A549 (cell line): ENCODE measurements around the gene TNS3. TPM values are rescaled to one million over a fixed set of nuclear protein-coding genes. Genes with fewer than 3 reads are reported as not detected.

Experiments
- ATAC-seq, 2 experiments: fragments of 200-7000 bp in 1 of 2; fragments of >200 bp in 1 of 2; cut with Nextera tagmentation in 1 of 2; cut with Tn5 transposase in 1 of 2; 3 replicates each; pipeline versions ENCODE4 v1.8.0 to v1.9.1; 2018 to 2020; ENCODE audit warnings: mild to moderate bottlenecking in 1 of 2, moderate library complexity in 1 of 2
- CTCF ChIA-PET: fragments of 300-600 bp; sonication (Branson Sonifier 250); formaldehyde crosslinking; extraction: SDS; loops from one replicate; lab custom pipeline; 2021; ENCODE audit warnings: antibody characterized with exemption, inconsistent platforms; lab: Yijun Ruan, JAX
- POLR2A ChIA-PET: fragments of 350-600 bp; formaldehyde crosslinking; extraction: SDS; loops from one replicate; lab custom pipeline; 2021; ENCODE audit warnings: antibody characterized with exemption, inconsistent platforms; lab: Yijun Ruan, JAX
- DNase-seq, 2 experiments: peaks; one replicate each; pipeline versions ENCODE4 v3.0.0 to v3.0.0-alpha.2; 2011 to 2016; ENCODE audit warnings: low read depth in 1 of 2, low spot score in 1 of 2
- FAIRE-seq: peaks from 2 replicates; lab custom pipeline; 2011; peaks lifted over from hg19 to GRCh38; lab: Jason Lieb, UNC
- H3K27ac ChIP-seq, 2 experiments: fragments of >200 bp; sonication (Bioruptor Twin); formaldehyde crosslinking; 3 replicates each; pipeline ENCODE4 v1.5.1; 2016 to 2017
- H3K4me1 ChIP-seq: fragments of >200 bp; sonication (Bioruptor Twin); formaldehyde crosslinking; 3 replicates; pipeline ENCODE4 v1.6.1; 2016
- H3K4me2 ChIP-seq: fragments of >200 bp; sonication (Bioruptor Twin); formaldehyde crosslinking; 3 replicates; pipeline ENCODE4 v1.6.1; 2016
- H3K4me3 ChIP-seq: fragments of >200 bp; sonication (Bioruptor Twin); formaldehyde crosslinking; 3 replicates; pipeline ENCODE4 v1.5.1; 2016
- H3K9me3 ChIP-seq: fragments of >200 bp; sonication (Bioruptor Twin); formaldehyde crosslinking; 3 replicates; pipeline ENCODE4 v1.6.1; 2016
- BHLHE40 ChIP-seq: IDR thresholded peaks from 2 replicates; pipeline ENCODE4 v1.6.1; 2012; ENCODE audit warnings: low read depth, low read length, inconsistent platforms
- CBX2 ChIP-seq: fragments of 200-600 bp; sonication (generic); IDR thresholded peaks from 2 replicates; pipeline ENCODE4 v1.6.1; 2016; ENCODE audit warnings: low read depth, mild to moderate bottlenecking, borderline replicate concordance
- EHMT2 ChIP-seq: fragments of 200-600 bp; sonication (generic); IDR thresholded peaks from 2 replicates; pipeline ENCODE4 v1.6.1; 2016; ENCODE audit warnings: antibody characterized with exemption, low read depth, mild to moderate bottlenecking, moderate library complexity
- EP300 ChIP-seq, 2 experiments: fragments of >200 bp; sonication (Bioruptor Twin); formaldehyde crosslinking; IDR thresholded peaks; 2 replicates in 1 of 2; 3 replicates in 1 of 2; pipeline ENCODE4 v1.6.1; 2016 to 2017
- ESRRA ChIP-seq: fragments of 150-350 bp; IDR thresholded peaks from 2 replicates; pipeline ENCODE4 v1.6.1; 2014; ENCODE audit warnings: mild to moderate bottlenecking, low read length, borderline replicate concordance
- FOSB ChIP-seq: fragments of 250-450 bp; sonication (Bioruptor Pico); IDR thresholded peaks from 2 replicates; pipeline ENCODE4 v1.5.0; 2020; ENCODE audit warnings: mild to moderate bottlenecking, moderate library complexity
- HEYL ChIP-seq: fragments of 250-450 bp; sonication (Bioruptor Pico); IDR thresholded peaks from 2 replicates; pipeline ENCODE4 v1.8.0; 2021; ENCODE audit warnings: mild to moderate bottlenecking, moderate library complexity
- HOXB5 ChIP-seq: fragments of 250-450 bp; sonication (Bioruptor Pico); IDR thresholded peaks from 2 replicates; pipeline ENCODE4 v1.5.0; 2020; ENCODE audit warnings: mild to moderate bottlenecking, moderate library complexity
- JUN ChIP-seq, 2 experiments: fragments of >200 bp; sonication (Bioruptor Twin); formaldehyde crosslinking; IDR thresholded peaks; 2 replicates in 1 of 2; 3 replicates in 1 of 2; pipeline ENCODE4 v1.6.1; 2016 to 2017
- MAZ ChIP-seq: fragments of 150-350 bp; IDR thresholded peaks from 2 replicates; pipeline ENCODE4 v1.6.1; 2014; ENCODE audit warnings: antibody characterized with exemption, low read depth, low read length, borderline replicate concordance
- NR3C1 ChIP-seq: fragments of >200 bp; sonication (Bioruptor Twin); formaldehyde crosslinking; IDR thresholded peaks from 3 replicates; pipeline ENCODE4 v1.6.1; 2017
- RAD21 ChIP-seq, 2 experiments: fragments of >200 bp in 1 of 2; sonication (Bioruptor Twin) in 1 of 2; formaldehyde crosslinking in 1 of 2; IDR thresholded peaks in 1 of 2; conservative IDR thresholded peaks in 1 of 2; 2 replicates in 1 of 2; 3 replicates in 1 of 2; pipeline ENCODE4 v1.6.1; 2012 to 2018; ENCODE audit warnings: inconsistent platforms in 1 of 2
- RARB ChIP-seq: fragments of 250-450 bp; sonication (Bioruptor Pico); IDR thresholded peaks from 2 replicates; pipeline ENCODE4 v1.8.0; 2021; ENCODE audit warnings: mild to moderate bottlenecking, moderate library complexity
- RCOR1 ChIP-seq: fragments of 150-350 bp; IDR thresholded peaks from 2 replicates; pipeline ENCODE4 v1.6.1; 2014; ENCODE audit warnings: antibody characterized with exemption, low read length, low read depth
- SMC3 ChIP-seq: fragments of >200 bp; sonication (Bioruptor Twin); formaldehyde crosslinking; IDR thresholded peaks from 3 replicates; pipeline ENCODE4 v1.6.1; 2018; ENCODE audit warnings: inconsistent platforms
- SREBF2 ChIP-seq: fragments of 450-650 bp; IDR thresholded peaks from 2 replicates; pipeline ENCODE4 v1.6.1; 2014; ENCODE audit warnings: mild to moderate bottlenecking, moderate library complexity
- TFCP2L1 ChIP-seq: fragments of 250-450 bp; sonication (Bioruptor Pico); IDR thresholded peaks from 2 replicates; pipeline ENCODE4 v1.5.0; 2021; ENCODE audit warnings: mild to moderate bottlenecking
- ZFP36 ChIP-seq: fragments of 450-650 bp; IDR thresholded peaks from 2 replicates; pipeline ENCODE4 v1.6.1; 2014; ENCODE audit warnings: borderline replicate concordance; ENCODE audit not compliant: partially characterized antibody
- WGBS: methylation state at CpG from one replicate; pipeline ENCODE4 v1.1.6; 2017; ENCODE audit errors: missing lambda C conversion rate; 5-methylcytosine and 5-hydroxymethylcytosine counted together
- polyA plus RNA-seq, 4 experiments: library from polyadenylated mRNA; depleted of rRNA in 3 of 4; stranded (reverse); fragments of >200 nt; fragmentation: RNase III in 1 of 4; extraction: RNeasy Plus Mini Kit Qiagen cat#74134 plus additional on column Dnase treatment in 1 of 4; gene quantifications; 2 replicates in 3 of 4; 3 replicates in 1 of 4; pipeline ENCODE4 v1.2.3, GENCODE V29; 2011 to 2017
- TF ChIP-seq, protein P1 (sequence below): fragments of 200-600 bp; sonication (generic); IDR thresholded peaks from 2 replicates; pipeline ENCODE4 v1.6.1; 2016; ENCODE audit warnings: antibody characterized with exemption, mild to moderate bottlenecking, moderate library complexity
- TF ChIP-seq, protein P2 (sequence below): fragments of >200 bp; sonication (Bioruptor Twin); formaldehyde crosslinking; IDR thresholded peaks from 3 replicates; pipeline ENCODE4 v1.6.1; 2016
- TF ChIP-seq, protein P3 (sequence below): fragments of >200 bp; sonication (Bioruptor Twin); formaldehyde crosslinking; IDR thresholded peaks from 3 replicates; pipeline ENCODE4 v1.5.1; 2016
- TF ChIP-seq, protein P4 (sequence below): fragments of 250-450 bp; sonication (Bioruptor Pico); IDR thresholded peaks from 2 replicates; pipeline ENCODE4 v1.5.0; 2021; ENCODE audit warnings: mild to moderate bottlenecking, moderate library complexity, borderline replicate concordance
- TF ChIP-seq, protein P5 (sequence below): IDR thresholded peaks from 2 replicates; pipeline ENCODE4 v1.6.1; 2012; ENCODE audit warnings: low read depth, borderline replicate concordance

Gene TNS3
- polyA plus RNA-seq, 2 of the 4 experiments (the other 2 are of a cell fraction): 107 to 134 TPM

DNA sequence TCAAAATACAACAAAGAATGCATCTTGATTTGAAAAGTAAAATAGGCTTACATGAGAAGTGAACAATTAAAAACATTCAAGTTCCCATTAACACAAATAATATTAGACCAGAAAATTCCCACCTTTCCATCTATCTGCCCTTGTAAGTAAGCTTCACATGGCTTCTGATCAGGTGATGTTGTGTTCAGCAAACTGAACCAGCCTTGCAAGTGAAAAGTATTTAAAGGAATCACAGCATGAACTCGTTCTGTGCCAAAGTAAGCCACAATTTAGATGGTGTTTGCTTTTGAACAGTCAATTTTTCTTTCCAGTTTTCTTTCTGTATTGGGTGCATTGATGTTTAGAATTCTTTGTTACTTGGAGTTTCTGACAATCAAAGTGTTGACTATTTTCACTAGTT lies 347.9 kb downstream of the TNS3 start (continued):
- TF ChIP-seq, protein P1, sequence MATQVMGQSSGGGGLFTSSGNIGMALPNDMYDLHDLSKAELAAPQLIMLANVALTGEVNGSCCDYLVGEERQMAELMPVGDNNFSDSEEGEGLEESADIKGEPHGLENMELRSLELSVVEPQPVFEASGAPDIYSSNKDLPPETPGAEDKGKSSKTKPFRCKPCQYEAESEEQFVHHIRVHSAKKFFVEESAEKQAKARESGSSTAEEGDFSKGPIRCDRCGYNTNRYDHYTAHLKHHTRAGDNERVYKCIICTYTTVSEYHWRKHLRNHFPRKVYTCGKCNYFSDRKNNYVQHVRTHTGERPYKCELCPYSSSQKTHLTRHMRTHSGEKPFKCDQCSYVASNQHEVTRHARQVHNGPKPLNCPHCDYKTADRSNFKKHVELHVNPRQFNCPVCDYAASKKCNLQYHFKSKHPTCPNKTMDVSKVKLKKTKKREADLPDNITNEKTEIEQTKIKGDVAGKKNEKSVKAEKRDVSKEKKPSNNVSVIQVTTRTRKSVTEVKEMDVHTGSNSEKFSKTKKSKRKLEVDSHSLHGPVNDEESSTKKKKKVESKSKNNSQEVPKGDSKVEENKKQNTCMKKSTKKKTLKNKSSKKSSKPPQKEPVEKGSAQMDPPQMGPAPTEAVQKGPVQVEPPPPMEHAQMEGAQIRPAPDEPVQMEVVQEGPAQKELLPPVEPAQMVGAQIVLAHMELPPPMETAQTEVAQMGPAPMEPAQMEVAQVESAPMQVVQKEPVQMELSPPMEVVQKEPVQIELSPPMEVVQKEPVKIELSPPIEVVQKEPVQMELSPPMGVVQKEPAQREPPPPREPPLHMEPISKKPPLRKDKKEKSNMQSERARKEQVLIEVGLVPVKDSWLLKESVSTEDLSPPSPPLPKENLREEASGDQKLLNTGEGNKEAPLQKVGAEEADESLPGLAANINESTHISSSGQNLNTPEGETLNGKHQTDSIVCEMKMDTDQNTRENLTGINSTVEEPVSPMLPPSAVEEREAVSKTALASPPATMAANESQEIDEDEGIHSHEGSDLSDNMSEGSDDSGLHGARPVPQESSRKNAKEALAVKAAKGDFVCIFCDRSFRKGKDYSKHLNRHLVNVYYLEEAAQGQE: no peak
- no peak for TF ChIP-seq RCOR1
- TF ChIP-seq HOXB5 (CRISPR knock-in tag): no peak
- TF ChIP-seq, protein P2, sequence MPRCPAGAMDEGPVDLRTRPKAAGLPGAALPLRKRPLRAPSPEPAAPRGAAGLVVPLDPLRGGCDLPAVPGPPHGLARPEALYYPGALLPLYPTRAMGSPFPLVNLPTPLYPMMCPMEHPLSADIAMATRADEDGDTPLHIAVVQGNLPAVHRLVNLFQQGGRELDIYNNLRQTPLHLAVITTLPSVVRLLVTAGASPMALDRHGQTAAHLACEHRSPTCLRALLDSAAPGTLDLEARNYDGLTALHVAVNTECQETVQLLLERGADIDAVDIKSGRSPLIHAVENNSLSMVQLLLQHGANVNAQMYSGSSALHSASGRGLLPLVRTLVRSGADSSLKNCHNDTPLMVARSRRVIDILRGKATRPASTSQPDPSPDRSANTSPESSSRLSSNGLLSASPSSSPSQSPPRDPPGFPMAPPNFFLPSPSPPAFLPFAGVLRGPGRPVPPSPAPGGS: no peak
- TF ChIP-seq BHLHE40: no peak
- no peak for TF ChIP-seq MAZ
- no peak for TF ChIP-seq EP300 (IDR thresholded peaks at IDR 0.05)

DNA sequence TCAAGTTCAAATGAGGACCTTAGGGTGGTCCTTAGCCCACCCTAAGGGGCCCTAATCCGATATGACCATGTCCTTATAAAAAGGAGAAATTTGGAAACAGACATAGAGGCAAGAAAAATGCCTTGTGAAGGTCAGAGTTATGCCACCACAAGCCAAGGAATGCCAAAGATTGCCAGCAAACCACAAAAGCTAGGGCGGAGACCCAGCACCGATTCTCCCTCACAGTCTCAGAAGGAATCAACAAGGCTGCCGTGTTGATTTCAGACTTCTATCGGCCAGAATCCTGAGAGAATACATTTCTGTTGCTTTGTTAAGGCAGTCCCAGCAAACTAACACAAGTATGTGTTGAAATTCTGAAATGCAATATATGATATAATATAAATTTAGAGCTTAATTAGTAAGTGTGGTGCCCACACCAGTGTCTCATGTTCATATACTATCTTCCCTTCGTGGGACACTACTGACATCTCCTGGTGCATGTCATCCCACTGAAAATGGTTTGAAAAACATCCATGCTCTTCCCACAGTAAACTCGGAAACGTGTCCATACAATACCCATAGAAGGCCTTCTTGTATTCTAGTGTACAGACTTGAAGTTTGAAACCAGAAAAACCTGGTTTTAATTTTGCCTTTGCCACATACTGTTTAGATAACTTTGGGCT lies 349.0 kb downstream of the TNS3 start:
- CTCF ChIA-PET: interaction anchor here (0.7 to 1.4 kb wide), 4 partner anchors 21 to 1311 kb away, joined by 3 read pairs; no protein-coding TSS in a partner anchor
- no peak for DNase-seq
- POLR2A ChIA-PET: no interaction called here
- TF ChIP-seq, protein P3, sequence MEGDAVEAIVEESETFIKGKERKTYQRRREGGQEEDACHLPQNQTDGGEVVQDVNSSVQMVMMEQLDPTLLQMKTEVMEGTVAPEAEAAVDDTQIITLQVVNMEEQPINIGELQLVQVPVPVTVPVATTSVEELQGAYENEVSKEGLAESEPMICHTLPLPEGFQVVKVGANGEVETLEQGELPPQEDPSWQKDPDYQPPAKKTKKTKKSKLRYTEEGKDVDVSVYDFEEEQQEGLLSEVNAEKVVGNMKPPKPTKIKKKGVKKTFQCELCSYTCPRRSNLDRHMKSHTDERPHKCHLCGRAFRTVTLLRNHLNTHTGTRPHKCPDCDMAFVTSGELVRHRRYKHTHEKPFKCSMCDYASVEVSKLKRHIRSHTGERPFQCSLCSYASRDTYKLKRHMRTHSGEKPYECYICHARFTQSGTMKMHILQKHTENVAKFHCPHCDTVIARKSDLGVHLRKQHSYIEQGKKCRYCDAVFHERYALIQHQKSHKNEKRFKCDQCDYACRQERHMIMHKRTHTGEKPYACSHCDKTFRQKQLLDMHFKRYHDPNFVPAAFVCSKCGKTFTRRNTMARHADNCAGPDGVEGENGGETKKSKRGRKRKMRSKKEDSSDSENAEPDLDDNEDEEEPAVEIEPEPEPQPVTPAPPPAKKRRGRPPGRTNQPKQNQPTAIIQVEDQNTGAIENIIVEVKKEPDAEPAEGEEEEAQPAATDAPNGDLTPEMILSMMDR: peak; percentile 26
- peak; percentile 32 to 53; a peak in 3 of 5 replicates for TF ChIP-seq RAD21 (conservative IDR thresholded peaks at IDR 0.05 in 1 of 2, IDR thresholded peaks at IDR 0.05 in 1 of 2)
- no peak for TF ChIP-seq TFCP2L1 (CRISPR knock-in tag)
- TF ChIP-seq, all 56 proteins: peak for 2
- H3K4me3 ChIP-seq: no peak overlapping the region
- H3K4me1 ChIP-seq: 0 out of 3 replicates have a peak, but pooled peaks cover 4% of the 10 kb centered on the region
- FAIRE-seq (no peak), ATAC-seq (no peak)
- no peaks in the 10 kb centered on the region for H3K9me3 ChIP-seq
- H3K27ac ChIP-seq: no peak overlapping the region
- no peak overlapping the region for H3K4me2 ChIP-seq
- WGBS: 54% methylated on average over 8 of the region's 8 CpGs

DNA sequence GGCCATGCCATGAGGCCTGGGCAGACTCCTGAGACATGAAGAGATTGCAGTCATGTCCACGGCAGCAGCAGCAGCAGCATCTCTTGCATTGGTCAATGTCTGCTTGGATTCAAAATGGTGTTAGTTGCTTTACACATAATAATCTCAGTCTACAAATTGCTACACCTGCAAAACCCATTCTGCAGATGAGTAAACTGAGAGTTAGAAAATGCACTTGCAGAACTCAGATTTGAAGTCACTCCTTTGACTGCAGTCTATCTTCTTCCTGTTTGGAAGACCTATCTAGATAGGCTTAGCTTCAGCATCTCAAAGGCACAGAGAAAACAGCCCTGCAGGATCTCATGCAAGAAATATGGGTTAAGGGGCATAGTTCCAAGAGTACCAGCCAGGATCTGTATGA lies 350.3 kb downstream of the TNS3 start:
- ATAC-seq (no peak), DNase-seq (no peak), FAIRE-seq (peak; percentile 28)
- ChIA-PET POLR2A (no interaction called here), CTCF (interaction anchor here (0.9 to 1.6 kb wide), 3 partner anchors 10 to 713 kb away, joined by 3 to 7 read pairs (median 6); no protein-coding TSS in a partner anchor)
- Histone ChIP-seq H3K4me2 (no peak overlapping the region), H3K4me1 (peaks cover 10% of the 10 kb centered on the region; the same call in 2 of the 3 replicates), H3K9me3 (no peaks in the 10 kb centered on the region), H3K27ac (no peak overlapping the region), H3K4me3 (no peak overlapping the region)
- WGBS: 83% methylated on average over 1 of the region's 1 CpG
- TF ChIP-seq EHMT2: no peak
- TF ChIP-seq SREBF2: no peak
- TF ChIP-seq ZFP36: no peak
- TF ChIP-seq, protein P4, sequence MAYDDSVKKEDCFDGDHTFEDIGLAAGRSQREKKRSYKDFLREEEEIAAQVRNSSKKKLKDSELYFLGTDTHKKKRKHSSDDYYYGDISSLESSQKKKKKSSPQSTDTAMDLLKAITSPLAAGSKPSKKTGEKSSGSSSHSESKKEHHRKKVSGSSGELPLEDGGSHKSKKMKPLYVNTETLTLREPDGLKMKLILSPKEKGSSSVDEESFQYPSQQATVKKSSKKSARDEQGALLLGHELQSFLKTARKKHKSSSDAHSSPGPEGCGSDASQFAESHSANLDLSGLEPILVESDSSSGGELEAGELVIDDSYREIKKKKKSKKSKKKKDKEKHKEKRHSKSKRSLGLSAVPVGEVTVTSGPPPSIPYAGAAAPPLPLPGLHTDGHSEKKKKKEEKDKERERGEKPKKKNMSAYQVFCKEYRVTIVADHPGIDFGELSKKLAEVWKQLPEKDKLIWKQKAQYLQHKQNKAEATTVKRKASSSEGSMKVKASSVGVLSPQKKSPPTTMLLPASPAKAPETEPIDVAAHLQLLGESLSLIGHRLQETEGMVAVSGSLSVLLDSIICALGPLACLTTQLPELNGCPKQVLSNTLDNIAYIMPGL (CRISPR knock-in tag): no peak
- TF ChIP-seq RAD21 (conservative IDR thresholded peaks at IDR 0.05 in 1 of 2, IDR thresholded peaks at IDR 0.05 in 1 of 2): no peak
- TF ChIP-seq, protein P2: no peak
- no peak for TF ChIP-seq FOSB (CRISPR knock-in tag)
- no peak for TF ChIP-seq NR3C1
- TF ChIP-seq, protein P5, sequence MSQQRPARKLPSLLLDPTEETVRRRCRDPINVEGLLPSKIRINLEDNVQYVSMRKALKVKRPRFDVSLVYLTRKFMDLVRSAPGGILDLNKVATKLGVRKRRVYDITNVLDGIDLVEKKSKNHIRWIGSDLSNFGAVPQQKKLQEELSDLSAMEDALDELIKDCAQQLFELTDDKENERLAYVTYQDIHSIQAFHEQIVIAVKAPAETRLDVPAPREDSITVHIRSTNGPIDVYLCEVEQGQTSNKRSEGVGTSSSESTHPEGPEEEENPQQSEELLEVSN: no peak
- TF ChIP-seq HEYL (CRISPR knock-in tag): no peak
- TF ChIP-seq CBX2: no peak
- no peak for TF ChIP-seq RARB
- no peak for TF ChIP-seq ESRRA
- TF ChIP-seq HOXB5 (CRISPR knock-in tag): no peak
- TF ChIP-seq SMC3: no peak
- no peak for TF ChIP-seq JUN (IDR thresholded peaks at IDR 0.05)
